SU-DHL-6 (cell line): ENCODE data around the gene NT5DC4.

Experiments used
- EZH2phosphoT487 ChIP-seq: fragments of 200-600 bp; sonication (generic), shearing (Covaris generic); conservative IDR thresholded peaks from 2 replicates; pipeline ENCODE4 v1.6.1; 2018; ENCODE audit warnings: mild to moderate bottlenecking, antibody characterized with exemption, low read length, moderate library complexity, mixed read lengths
- TF ChIP-seq, protein P1 (sequence below): fragments of 200-600 bp; sonication (generic); IDR thresholded peaks from one replicate; pipeline ENCODE4 v1.5.1; 2017; ENCODE audit warnings: antibody characterized with exemption, mild to moderate bottlenecking, low read length, moderate library complexity; ENCODE audit not compliant: insufficient read depth, poor library complexity, severe bottlenecking

DNA sequence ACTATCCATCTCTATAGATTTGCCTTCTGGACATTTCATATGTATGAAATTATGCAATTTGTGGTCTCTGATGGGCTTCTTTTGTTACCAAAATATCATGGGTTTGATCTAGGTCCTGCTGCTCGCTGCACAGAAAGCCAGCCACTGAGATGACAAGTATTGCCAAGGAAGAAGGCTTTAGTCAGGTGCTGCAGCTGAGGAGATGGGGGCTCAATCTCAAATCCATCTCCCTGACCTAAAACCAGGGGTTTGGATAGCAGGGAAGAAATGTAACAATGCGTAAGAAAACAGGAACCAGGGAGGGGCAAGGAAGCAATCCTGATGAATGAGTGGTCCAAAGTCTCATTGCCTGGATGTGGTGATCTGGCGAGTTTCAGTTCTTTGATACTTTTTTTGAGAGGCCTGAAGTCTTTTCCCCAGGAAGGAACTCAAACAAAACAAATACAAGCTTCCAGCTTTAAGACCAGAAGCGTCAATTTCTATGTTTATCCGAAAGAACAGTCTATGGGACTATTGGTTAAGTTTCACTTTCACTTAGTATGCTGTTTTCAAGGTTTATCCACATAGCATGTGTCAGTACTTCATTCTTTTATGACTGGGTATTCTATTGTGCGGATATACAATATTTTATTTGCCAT, 47.0 kb downstream of the NT5DC4 start:
- TF ChIP-seq, protein P1, sequence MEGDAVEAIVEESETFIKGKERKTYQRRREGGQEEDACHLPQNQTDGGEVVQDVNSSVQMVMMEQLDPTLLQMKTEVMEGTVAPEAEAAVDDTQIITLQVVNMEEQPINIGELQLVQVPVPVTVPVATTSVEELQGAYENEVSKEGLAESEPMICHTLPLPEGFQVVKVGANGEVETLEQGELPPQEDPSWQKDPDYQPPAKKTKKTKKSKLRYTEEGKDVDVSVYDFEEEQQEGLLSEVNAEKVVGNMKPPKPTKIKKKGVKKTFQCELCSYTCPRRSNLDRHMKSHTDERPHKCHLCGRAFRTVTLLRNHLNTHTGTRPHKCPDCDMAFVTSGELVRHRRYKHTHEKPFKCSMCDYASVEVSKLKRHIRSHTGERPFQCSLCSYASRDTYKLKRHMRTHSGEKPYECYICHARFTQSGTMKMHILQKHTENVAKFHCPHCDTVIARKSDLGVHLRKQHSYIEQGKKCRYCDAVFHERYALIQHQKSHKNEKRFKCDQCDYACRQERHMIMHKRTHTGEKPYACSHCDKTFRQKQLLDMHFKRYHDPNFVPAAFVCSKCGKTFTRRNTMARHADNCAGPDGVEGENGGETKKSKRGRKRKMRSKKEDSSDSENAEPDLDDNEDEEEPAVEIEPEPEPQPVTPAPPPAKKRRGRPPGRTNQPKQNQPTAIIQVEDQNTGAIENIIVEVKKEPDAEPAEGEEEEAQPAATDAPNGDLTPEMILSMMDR = no peak
- TF ChIP-seq EZH2phosphoT487 = no peak
